Measurements from ENCODE around the gene C7orf33. TPM values are rescaled to one million over a fixed set of nuclear protein-coding genes. Genes with fewer than 3 reads are reported as not detected.

C7orf33 gene
- total RNA-seq, 1 experiment from 2014 or later, result not detected

GRCh38 chr7:148580446-148580845, 10.1 kb upstream of the C7orf33 start:
- Histone ChIP-seq H2BK12ac (ENCODE audit: insufficient read length, low read depth, low read length) (no peak overlapping the region), H2BK120ac (ENCODE audit: low read depth, low read length, poor library complexity, severe bottlenecking) (no peak overlapping the region), H3K4me2 (ENCODE audit: insufficient read depth, insufficient read length, low read length) (no peak overlapping the region), H3K56ac (ENCODE audit: insufficient read length, low read depth, low read length) (no peak overlapping the region), H3K4ac (ENCODE audit: low read depth, low read length) (no peak overlapping the region), H3K4me1 (ENCODE audit: insufficient read depth, low read length) (no peaks in the 10 kb centered on the region; the same call in 1 of the 2 replicates), H3K9me3 (ENCODE audit: control insufficient read depth, low read depth, low read length) (no peaks in the 10 kb centered on the region), H3K27me3 (ENCODE audit: insufficient read depth, low read length) (no peaks in the 10 kb centered on the region), H3K23me2 (ENCODE audit: insufficient read length, low read depth, low read length, poor library complexity, severe bottlenecking) (no peaks in the 10 kb centered on the region), H2AK5ac (ENCODE audit: insufficient read length, low read length) (no peak overlapping the region), H4K20me1 (ENCODE audit: control insufficient read depth, insufficient read depth, insufficient read length) (no peaks in the 10 kb centered on the region), H3K18ac (ENCODE audit: insufficient read length, low read depth, low read length) (no peak overlapping the region), H3K79me2 (ENCODE audit: insufficient read depth, low read length) (0 out of 2 replicates have a peak, but pooled peaks cover 1% of the 10 kb centered on the region), H3K79me1 (ENCODE audit: insufficient read depth, low read depth, low read length, poor library complexity, severe bottlenecking) (no peaks in the 10 kb centered on the region), H3K14ac (ENCODE audit: insufficient read depth, low read length) (no peak overlapping the region), H2AFZ (ENCODE audit: low read length) (no peak overlapping the region), H3K9ac (ENCODE audit: extremely low read depth, insufficient read length, low read length) (no peak overlapping the region), H2BK5ac (ENCODE audit: insufficient read length, low read length) (no peak overlapping the region), H2BK15ac (ENCODE audit: low read depth, low read length) (no peak overlapping the region), H2BK20ac (ENCODE audit: low read depth, low read length, poor library complexity, severe bottlenecking) (no peak overlapping the region), H3K23ac (ENCODE audit: insufficient read length, low read depth, low read length) (no peak overlapping the region), H3T11ph (ENCODE audit: low read length) (no peak overlapping the region), H4K5ac (ENCODE audit: insufficient read length, low read depth, low read length) (no peak overlapping the region), H4K8ac (replicated peaks; ENCODE audit: insufficient read length, low read depth, low read length) (no peak overlapping the region), H4K91ac (ENCODE audit: insufficient read length, low read depth, low read length) (no peak overlapping the region), H3K27ac (ENCODE audit: insufficient read length, low read depth, low read length) (no peak overlapping the region)
- no peak overlapping the region for H3K27ac Mint-ChIP-seq
- DNase-seq, result no peak
- H3K9me3 Mint-ChIP-seq, result no peaks in the 10 kb centered on the region
- H3K4me1 Mint-ChIP-seq, result peaks cover 0 to 2% of the 10 kb centered on the region in 2 experiments; a peak in 2 of 4 replicates
- peaks cover 1% of the 10 kb centered on the region; the same call in 1 of the 2 replicates for H3K27me3 Mint-ChIP-seq (ENCODE audit: low read depth)
- no peak for TF ChIP-seq CTCF (conservative IDR thresholded peaks at IDR 0.05)
- WGBS (ENCODE audit: extremely low coverage, insufficient read length, low lambda C conversion rate), result no CpG with 5 or more reads among the region's 6 CpGs
- no peak overlapping the region for H3K4me3 Mint-ChIP-seq
- no peaks in the 10 kb centered on the region for H3K36me3 Mint-ChIP-seq (ENCODE audit: insufficient read depth in 1 of 3, low read depth in 3 of 3)

Data from H9 (cell line).